Spleen (tissue), 11 donors: ENCODE results near the gene NMNAT1. TPM values are rescaled to one million over a fixed set of nuclear protein-coding genes. Genes with fewer than 3 reads are reported as not detected.

Experiments
- DNase-seq: peaks from one replicate; pipeline ENCODE4 v3.0.0-alpha.2; 2020
- H3K27ac ChIP-seq, 8 donors: fragments of 200-600 bp; sonication (generic) in 7 of 8; 1 replicate in 4 of 8; 2 replicates in 4 of 8; pipeline versions ENCODE4 v1.5.0 to v1.8.0; 2016 to 2021; ENCODE audit warnings: inconsistent platforms in 4 of 8, mild to moderate bottlenecking in 4 of 8, moderate library complexity in 1 of 8
- H3K27me3 ChIP-seq, 7 donors: fragments of 200-600 bp; sonication (generic) in 6 of 7; replicated peaks in 1 of 7; 1 replicate in 4 of 7; 2 replicates in 3 of 7; pipeline versions ENCODE4 v1.5.0 to v1.8.0; 2016 to 2021; ENCODE audit warnings: inconsistent platforms in 3 of 7, mild to moderate bottlenecking in 1 of 7
- H3K36me3 ChIP-seq, 6 donors: fragments of 200-600 bp; sonication (generic) in 5 of 6; 1 replicate in 4 of 6; 2 replicates in 2 of 6; pipeline versions ENCODE4 v1.5.0 to v1.8.0; 2016 to 2021; ENCODE audit warnings: inconsistent platforms in 2 of 6
- H3K4me1 ChIP-seq, 6 donors: fragments of 200-600 bp; sonication (generic) in 5 of 6; 1 replicate in 3 of 6; 2 replicates in 3 of 6; pipeline versions ENCODE4 v1.5.0 to v1.8.0; 2016 to 2021; ENCODE audit warnings: inconsistent platforms in 3 of 6
- H3K4me3 ChIP-seq, 8 donors: fragments of 200-600 bp; sonication (generic) in 7 of 8; 1 replicate in 4 of 8; 2 replicates in 4 of 8; pipeline versions ENCODE4 v1.5.0 to v1.8.0; 2016 to 2021; ENCODE audit warnings: inconsistent platforms in 4 of 8, mild to moderate bottlenecking in 4 of 8, moderate library complexity in 2 of 8
- H3K9me3 ChIP-seq, 8 donors: fragments of 200-600 bp; sonication (generic) in 7 of 8; 1 replicate in 4 of 8; 2 replicates in 4 of 8; pipeline versions ENCODE4 v1.5.0 to v1.8.0; 2016 to 2021; ENCODE audit warnings: inconsistent platforms in 4 of 8
- CTCF ChIP-seq, 11 experiments: fragments of 200-600 bp in 7 of 11; fragments of 450-650 bp in 4 of 11; sonication (generic) in 4 of 11; IDR thresholded peaks in 8 of 11; conservative IDR thresholded peaks in 3 of 11; 1 replicate in 7 of 11; 2 replicates in 4 of 11; pipeline versions ENCODE4 v1.4.0 to v1.8.0; 2016 to 2021; ENCODE audit warnings: antibody characterized with exemption in 11 of 11, inconsistent platforms in 4 of 11, mild to moderate bottlenecking in 1 of 11
- POLR2A ChIP-seq, 3 donors: fragments of 450-650 bp; IDR thresholded peaks; one replicate each; pipeline ENCODE4 v1.5.1; 2017; ENCODE audit warnings: antibody characterized with exemption in 3 of 3, mild to moderate bottlenecking in 1 of 3
- POLR2AphosphoS5 ChIP-seq, 3 donors: sonication (generic); formaldehyde crosslinking; IDR thresholded peaks; one replicate each; pipeline ENCODE4 v1.5.1; 2017; ENCODE audit warnings: antibody characterized with exemption in 3 of 3
- WGBS, 5 donors: extraction: QIAGEN DNeasy Blood & Tissue Kit in 3 of 5; methylation state at CpG; one replicate each; pipeline versions ENCODE4 v1.1.5 to v1.1.7; 2013 to 2018; 5-methylcytosine and 5-hydroxymethylcytosine counted together
- intact Hi-C: fragments of 100-400 bp; cut with DNase I; formaldehyde crosslinking; loops from one replicate; pipeline ENCODE4 v1.15.0; 2023; ENCODE audit warnings: low total_unique reads
- polyA plus RNA-seq, 3 donors: library from polyadenylated mRNA; stranded (reverse); fragments of 200-250 nt; gene quantifications; one replicate each; pipeline ENCODE4 v1.2.1, GENCODE V29; 2013
- total RNA-seq, 7 donors: library from RNA; depleted of rRNA in 3 of 7; stranded (reverse); fragments of >200 nt in 3 of 7; fragmentation: NEBNext Ultra II Directional in 4 of 7; extraction: Animal tissue kit (Norgen Biotek cat#: 25700) in 4 of 7; gene quantifications; one replicate each; pipeline versions ENCODE4 v1.1.0 to v1.2.1, GENCODE V29; 2016 to 2021
- donor health status: healthy with polysubstance abuse.
- donor health status: DM: no; HTN: no; CAD: no; lungs with moderate emphysema.
- donor health status: DM: no; HTN: no; CAD: no.
- donor health status: Bipolar disorder and iron deficiency.
- donor health status: healthy.
- donor health status: DM: no; HTN: no; CAD: no.
- donor health status: DM: yes; HTN: yes; CAD: no.

The NMNAT1 gene
- total and polyA plus RNA-seq, 10 donors = 2.8 to 13.0 (median 8.1) TPM

GRCh38 chr1:9917901-9918300 lies 25.4 kb upstream of the NMNAT1 start:
- Histone ChIP-seq H3K27me3 (no peaks in the 10 kb centered on the region), H3K4me3 (no peak overlapping the region), H3K27ac (no peak overlapping the region), H3K4me1 (no peaks in the 10 kb centered on the region), H3K9me3 (no peaks in the 10 kb centered on the region), H3K36me3 (no peaks in the 10 kb centered on the region)
- 51 to 75% (median 71%) methylated on average over 1 of the region's 1 CpG for WGBS, 5 donors
- DNase-seq = no peak
- intact Hi-C loops = no loop called here
- no peak for TF ChIP-seq POLR2AphosphoS5 (IDR thresholded peaks at IDR 0.05)
- TF ChIP-seq CTCF (IDR thresholded peaks at IDR 0.05 in 8 of 11, conservative IDR thresholded peaks at IDR 0.05 in 3 of 11) = no peak
- no peak for TF ChIP-seq POLR2A (IDR thresholded peaks at IDR 0.05)

GRCh38 chr1:9920606-9921005 lies 22.7 kb upstream of the NMNAT1 start:
- DNase-seq = no peak
- intact Hi-C loops = no loop called here
- no peaks in the 10 kb centered on the region for H3K9me3 ChIP-seq

GRCh38 chr1:9922342-9922741 lies 20.9 kb upstream of the NMNAT1 start:
- Histone ChIP-seq H3K27me3 (no peaks in the 10 kb centered on the region), H3K36me3 (peaks cover 0 to 3% (median 0%) of the 10 kb centered on the region in 6 donors), H3K4me3 (no peak overlapping the region), H3K4me1 (peaks cover 0 to 5% (median under 1%) of the 10 kb centered on the region in 6 donors), H3K9me3 (no peaks in the 10 kb centered on the region), H3K27ac (no peak overlapping the region)
- intact Hi-C loops = no loop called here
- DNase-seq = no peak
- WGBS, 5 donors = 75 to 87% (median 86%) methylated on average over 5 of the region's 5 CpGs
- no peak for TF ChIP-seq CTCF (IDR thresholded peaks at IDR 0.05 in 8 of 11, conservative IDR thresholded peaks at IDR 0.05 in 3 of 11)
- no peak for TF ChIP-seq POLR2AphosphoS5 (IDR thresholded peaks at IDR 0.05)
- no peak for TF ChIP-seq POLR2A (IDR thresholded peaks at IDR 0.05)

More at GRCh38 chr1:9920606-9921005, 22.7 kb upstream of the NMNAT1 start:
- Histone ChIP-seq H3K27ac (no peak overlapping the region), H3K4me3 (no peak overlapping the region), H3K27me3 (no peaks in the 10 kb centered on the region), H3K4me1 (no peaks in the 10 kb centered on the region), H3K36me3 (no peaks in the 10 kb centered on the region)
- 82 to 97% (median 95%) methylated on average over 5 of the region's 5 CpGs for WGBS, 5 donors
- TF ChIP-seq POLR2AphosphoS5 (IDR thresholded peaks at IDR 0.05) = no peak
- TF ChIP-seq CTCF (IDR thresholded peaks at IDR 0.05 in 8 of 11, conservative IDR thresholded peaks at IDR 0.05 in 3 of 11) = no peak
- no peak for TF ChIP-seq POLR2A (IDR thresholded peaks at IDR 0.05)

GRCh38 chr1:9927259-9927658 lies 16.0 kb upstream of the NMNAT1 start:
- Histone ChIP-seq H3K27me3 (no peaks in the 10 kb centered on the region), H3K27ac (no peak overlapping the region), H3K4me1 (peaks cover 0 to 6% (median 2%) of the 10 kb centered on the region in 6 donors), H3K4me3 (no peak overlapping the region), H3K9me3 (no peaks in the 10 kb centered on the region), H3K36me3 (peaks cover 0 to 50% (median 23%) of the 10 kb centered on the region in 6 donors)
- intact Hi-C loops = no loop called here
- TF ChIP-seq CTCF (IDR thresholded peaks at IDR 0.05 in 8 of 11, conservative IDR thresholded peaks at IDR 0.05 in 3 of 11) (no peak), POLR2AphosphoS5 (IDR thresholded peaks at IDR 0.05) (no peak), POLR2A (IDR thresholded peaks at IDR 0.05) (no peak)
- no peak for DNase-seq
- WGBS, 5 donors = 72 to 89% (median 84%) methylated on average over 5 of the region's 5 CpGs
